ELR (cell line): ENCODE results near the gene LY6G6F.
A peak's percentile ranks its signal among the peaks of the same experiment; 100 is the strongest.

Experiments used
- DNase-seq: peaks from one replicate; pipeline ENCODE4 v3.0.0-alpha.2; 2015; ENCODE audit warnings: low read depth

LY6G6F gene

DNA sequence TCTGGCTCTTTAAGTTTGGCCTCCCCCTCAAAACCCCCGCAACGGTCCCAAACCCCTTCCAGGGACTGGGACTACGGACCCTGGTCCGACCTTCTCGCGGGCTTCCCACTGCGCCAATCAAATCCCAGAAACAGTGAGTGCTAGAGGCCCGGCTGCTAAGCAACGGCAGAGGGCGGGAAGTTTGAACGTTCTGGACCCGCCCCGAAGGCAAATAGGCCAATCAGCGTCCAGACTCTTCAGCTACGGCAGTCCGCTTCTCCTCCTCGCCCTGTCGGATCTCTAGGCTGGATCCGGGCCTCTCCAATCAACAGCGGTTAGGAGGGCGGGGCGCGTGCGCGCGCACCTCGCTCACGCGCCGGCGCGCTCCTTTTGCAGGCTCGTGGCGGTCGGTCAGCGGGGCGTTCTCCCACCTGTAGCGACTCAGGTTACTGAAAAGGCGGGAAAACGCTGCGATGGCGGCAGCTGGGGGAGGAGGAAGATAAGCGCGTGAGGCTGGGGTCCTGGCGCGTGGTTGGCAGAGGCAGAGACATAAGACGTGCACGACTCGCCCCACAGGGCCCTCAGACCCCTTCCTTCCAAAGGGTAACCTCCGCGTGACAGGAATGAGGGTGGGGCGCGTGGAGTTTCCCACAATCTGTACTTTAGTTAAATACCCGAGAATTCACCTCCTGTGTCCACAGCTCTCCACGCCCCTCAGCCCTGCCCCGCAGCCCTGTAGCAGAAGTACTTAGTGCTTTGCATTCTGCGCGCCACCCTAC is 33.2 kb downstream of the LY6G6F start, which contains the start of gene MSH5:
TSS of gene MSH5 (plus strand) at position 367 of the 758 bp plus-strand sequence. CDS start 462 bp downstream, outside the sequence.
- DNase-seq, result peak; percentile 100

GRCh38 chr6:31740397-31741223 is 33.9 kb downstream of the LY6G6F start:
- peak; percentile 46 for DNase-seq

- no peak for DNase-seq
Observed at GRCh38 chr6:31741815-31742214, 35.1 kb downstream of the LY6G6F start.

- no peak for DNase-seq
Observed at GRCh38 chr6:31742894-31743293, 36.2 kb downstream of the LY6G6F start.

DNA sequence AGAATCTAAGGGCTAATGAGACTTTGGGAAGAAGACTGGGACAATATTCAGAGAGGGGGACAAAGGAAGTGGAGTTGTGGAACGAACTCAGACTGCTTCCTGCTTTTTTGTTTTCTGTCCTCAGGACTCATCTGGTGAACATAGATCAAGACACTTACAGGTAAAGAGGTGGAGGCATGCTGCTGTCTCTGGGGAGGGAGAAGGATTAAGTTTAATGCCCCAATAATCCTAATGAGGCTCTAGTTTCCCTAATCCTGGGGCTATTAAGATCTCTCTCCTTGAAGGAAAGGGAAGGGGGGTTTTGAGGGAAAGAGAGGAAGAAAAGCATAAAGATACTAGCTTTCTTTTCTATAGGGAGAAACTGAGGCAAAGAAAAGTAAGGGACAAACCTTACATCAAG is 37.8 kb downstream of the LY6G6F start:
- DNase-seq, result no peak

DNA sequence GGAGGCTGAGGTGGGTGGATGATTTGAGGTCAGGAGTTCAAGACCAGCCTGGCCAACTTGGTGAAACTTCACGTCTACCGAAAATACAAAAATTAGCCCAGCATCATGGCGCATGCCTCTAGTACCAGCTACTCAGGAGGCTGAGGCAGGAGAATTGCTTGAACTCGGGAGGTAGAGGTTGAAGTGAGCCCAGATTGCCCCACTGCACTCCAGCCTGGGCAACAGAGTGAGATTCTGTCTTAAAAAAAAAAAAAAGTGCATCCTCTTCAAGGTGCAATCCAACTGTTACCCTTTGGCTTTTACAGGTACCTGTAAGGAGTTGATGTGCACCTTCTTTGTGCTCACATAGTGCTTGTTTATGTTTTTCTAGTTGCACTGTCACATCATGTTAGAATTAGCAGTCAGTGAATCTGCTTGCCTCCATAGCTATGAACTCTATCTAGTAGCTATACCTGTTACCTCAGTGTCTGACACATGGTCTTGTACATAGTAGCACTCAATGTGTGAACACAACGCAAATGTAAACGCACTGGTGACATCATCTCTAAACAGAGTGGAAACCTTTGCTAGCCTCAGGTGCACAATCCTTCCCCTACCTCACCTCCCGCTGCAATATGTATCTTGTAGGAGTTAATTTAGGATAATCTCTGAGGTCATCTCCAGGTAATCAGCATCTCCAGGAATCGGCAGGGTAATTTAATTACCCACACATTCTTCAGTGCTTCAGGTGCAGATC is 42.8 kb downstream of the LY6G6F start:
- no peak for DNase-seq

GRCh38 chr6:31750411-31751022 is 43.9 kb downstream of the LY6G6F start:
- DNase-seq, result peak; percentile 90

GRCh38 chr6:31752739-31753319 is 46.2 kb downstream of the LY6G6F start:
- DNase-seq, result peak; percentile 94

DNA sequence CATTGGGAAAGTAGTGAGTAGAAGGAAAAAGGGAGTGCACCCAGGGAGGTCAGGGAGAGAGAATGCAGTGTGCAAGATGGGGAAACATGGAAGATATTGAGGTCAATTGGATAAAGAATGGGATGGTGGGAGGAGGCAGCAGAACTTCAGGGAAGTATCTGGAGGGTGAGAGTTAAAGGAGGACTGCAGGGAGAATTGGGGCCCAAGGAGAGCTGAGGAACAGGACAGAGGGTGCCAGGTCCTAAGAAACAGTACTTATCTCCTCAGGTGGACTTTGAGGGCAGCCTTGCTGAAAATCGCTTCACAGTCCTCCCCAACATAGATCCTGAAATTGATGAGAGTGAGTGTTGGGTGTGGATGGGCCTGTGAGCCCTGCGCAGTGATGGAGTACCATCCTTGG is 51.6 kb downstream of the LY6G6F start:
- no peak for DNase-seq
